ENCODE measurements around the gene FANCC.

GRCh38 chr9:95131023-95131943 lies 186.2 kb downstream of the FANCC start:
- TF ChIP-seq, protein P1, sequence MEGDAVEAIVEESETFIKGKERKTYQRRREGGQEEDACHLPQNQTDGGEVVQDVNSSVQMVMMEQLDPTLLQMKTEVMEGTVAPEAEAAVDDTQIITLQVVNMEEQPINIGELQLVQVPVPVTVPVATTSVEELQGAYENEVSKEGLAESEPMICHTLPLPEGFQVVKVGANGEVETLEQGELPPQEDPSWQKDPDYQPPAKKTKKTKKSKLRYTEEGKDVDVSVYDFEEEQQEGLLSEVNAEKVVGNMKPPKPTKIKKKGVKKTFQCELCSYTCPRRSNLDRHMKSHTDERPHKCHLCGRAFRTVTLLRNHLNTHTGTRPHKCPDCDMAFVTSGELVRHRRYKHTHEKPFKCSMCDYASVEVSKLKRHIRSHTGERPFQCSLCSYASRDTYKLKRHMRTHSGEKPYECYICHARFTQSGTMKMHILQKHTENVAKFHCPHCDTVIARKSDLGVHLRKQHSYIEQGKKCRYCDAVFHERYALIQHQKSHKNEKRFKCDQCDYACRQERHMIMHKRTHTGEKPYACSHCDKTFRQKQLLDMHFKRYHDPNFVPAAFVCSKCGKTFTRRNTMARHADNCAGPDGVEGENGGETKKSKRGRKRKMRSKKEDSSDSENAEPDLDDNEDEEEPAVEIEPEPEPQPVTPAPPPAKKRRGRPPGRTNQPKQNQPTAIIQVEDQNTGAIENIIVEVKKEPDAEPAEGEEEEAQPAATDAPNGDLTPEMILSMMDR (IDR thresholded peaks at IDR 0.05) = peak; percentile 21 to 84 (median 76)
- no peak for TF ChIP-seq POLR2A (IDR thresholded peaks at IDR 0.05)
